WI38 (cell line): ENCODE results near the gene ZMYND8.
"Not testable (repeated sequence)": the region's sequence is repeated elsewhere in the genome, so short reads cannot be mapped to it uniquely, and the experiment has no call there.

ENCODE experiments used
- H3K4me3 ChIP-seq: 2 replicates; pipeline ENCODE4 v1.5.1; 2011; ENCODE audit warnings: low read depth, mild to moderate bottlenecking, control low read depth, low read length
- CTCF ChIP-seq: IDR thresholded peaks from 2 replicates; pipeline ENCODE4 v1.5.1; 2012; ENCODE audit warnings: low read depth, mild to moderate bottlenecking, control low read depth, low read length

The ZMYND8 gene

DNA sequence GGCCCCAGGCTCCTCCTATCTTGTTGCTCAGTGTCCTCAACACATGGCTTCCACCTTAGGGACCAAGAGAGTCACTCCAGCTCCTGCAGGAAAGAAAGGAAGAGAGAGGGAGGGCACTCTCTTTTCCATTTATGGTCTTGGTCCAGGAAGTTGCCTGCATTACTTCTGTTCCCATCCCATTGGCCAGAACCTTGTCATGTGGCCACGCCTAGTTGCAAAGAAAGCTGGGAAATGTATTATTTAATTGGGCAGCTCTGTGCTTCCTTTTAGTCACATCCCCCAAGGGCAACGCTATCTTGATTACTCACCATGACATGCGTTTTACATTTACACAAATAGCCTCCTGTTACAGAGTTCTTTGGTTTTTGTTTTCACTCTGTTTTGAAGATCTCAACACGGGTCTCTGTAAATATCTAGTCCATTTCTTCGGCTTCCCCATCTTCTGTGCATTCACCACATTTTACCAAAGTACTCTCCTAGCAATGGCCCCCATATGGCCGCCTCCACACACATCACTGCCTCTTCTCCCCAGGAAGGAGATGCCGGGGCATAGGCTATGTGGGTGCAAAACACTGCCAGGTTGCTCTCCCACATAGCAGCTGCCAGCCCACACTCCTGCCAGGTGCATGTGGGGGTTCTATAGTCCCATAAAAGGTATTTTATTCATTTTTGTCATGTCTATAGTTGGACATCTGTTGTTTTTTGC, 35.7 kb upstream of the ZMYND8 start:
- H3K4me3 ChIP-seq, result peak overlapping the region; percentile 17; the same call in 1 of the 2 replicates
- TF ChIP-seq CTCF, result no peak

DNA sequence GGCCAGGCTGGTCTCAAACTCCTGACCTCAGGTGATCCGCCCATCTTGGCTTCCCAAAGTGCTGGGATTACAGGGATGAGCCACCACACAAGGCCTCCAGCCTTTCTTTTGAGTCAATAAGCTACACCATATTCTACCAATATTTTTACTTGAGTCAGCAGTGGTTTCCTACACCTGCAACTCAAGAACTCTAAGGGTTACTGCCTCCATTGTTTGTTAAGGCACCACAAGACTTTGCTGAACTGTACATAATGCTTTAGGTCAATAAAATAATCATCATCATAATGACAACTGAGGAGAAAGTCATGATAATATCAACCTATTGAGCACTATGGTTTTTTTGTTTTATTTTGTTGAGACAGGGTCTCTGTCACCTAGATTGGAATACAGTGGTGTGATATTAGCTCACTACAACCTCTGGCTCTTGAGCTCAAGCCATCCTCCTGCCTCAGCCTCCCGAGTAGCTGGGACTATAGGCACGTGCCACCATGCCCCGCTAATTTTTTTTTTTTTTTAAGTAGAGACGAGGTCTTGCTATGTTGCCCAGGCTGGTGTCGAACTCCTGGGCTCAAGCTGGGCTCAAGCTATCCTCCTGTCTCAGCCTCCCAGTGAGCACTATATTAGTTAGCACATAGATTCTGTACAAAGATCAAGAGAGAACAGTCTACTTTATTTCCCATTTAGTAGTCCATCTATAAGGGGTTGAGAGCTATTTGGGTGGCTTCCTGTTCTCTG, 34.9 kb upstream of the ZMYND8 start:
- TF ChIP-seq CTCF, result no peak
- H3K4me3 ChIP-seq, result no peak overlapping the region

- H3K4me3 ChIP-seq, result no peak overlapping the region
- TF ChIP-seq CTCF, result no peak
Measured at GRCh38 chr20:47389867-47390347, 33.4 kb upstream of the ZMYND8 start.

GRCh38 chr20:47385968-47386367, 29.5 kb upstream of the ZMYND8 start:
- H3K4me3 ChIP-seq, result not testable (repeated sequence)

- no peak for TF ChIP-seq CTCF
Measured at GRCh38 chr20:47382746-47383415, 26.4 kb upstream of the ZMYND8 start.

DNA sequence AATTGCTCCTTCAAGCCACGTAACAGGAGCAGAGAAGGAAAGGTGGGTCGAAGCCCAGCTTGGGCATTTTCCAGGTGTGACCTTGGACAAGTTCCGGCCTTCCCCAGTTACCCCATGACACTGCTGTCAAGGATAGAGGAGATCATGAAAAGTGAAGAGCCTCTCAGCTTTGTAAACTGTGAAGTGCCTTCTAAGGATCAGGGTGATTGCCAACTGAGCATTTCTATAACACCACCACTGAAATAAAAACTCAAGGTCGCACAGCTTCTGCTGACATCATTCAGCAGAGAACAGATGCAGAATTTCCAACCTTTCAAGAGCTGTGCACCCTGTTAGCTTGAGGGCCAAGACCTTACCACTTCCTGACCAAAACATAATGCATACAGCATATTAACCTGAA, 24.0 kb upstream of the ZMYND8 start:
- H3K4me3 ChIP-seq, result no peak overlapping the region
- TF ChIP-seq CTCF, result no peak

More at GRCh38 chr20:47382746-47383415, 26.4 kb upstream of the ZMYND8 start:
- H3K4me3 ChIP-seq, result no peak overlapping the region

DNA sequence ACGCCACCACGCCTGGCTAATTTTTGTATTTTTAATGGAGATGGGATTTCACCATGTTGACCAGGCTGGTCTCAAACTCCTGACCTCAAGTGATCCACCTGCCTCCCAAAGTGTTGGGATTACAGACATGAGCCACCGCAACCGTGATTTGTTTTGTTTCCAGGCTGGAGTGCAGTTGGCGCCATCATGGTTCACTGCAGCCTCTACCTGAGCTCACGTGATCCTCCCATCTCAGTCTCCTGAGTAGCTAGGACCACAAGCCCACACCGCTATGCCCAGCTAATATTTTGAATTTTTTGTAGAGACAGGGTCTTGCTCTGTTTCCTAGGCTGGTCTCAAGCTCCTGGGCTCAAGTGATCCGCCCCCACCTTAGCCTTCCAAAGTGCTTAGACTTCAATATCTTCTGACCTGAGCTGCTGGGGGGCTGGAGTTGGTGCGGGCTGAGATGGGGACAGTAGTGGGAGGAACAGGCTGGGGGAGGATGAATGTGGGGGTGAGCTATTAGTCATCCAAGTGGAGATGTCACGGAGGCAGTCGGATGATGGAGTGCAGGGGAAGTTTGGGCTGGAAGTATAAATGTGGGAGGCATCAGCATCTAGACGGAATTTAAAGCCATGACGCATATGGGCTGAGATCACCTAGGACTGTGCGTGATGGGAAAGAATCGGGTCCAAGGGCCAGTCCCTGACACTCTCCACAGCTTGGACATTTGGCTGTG, 23.1 kb upstream of the ZMYND8 start:
- no peak overlapping the region for H3K4me3 ChIP-seq
- TF ChIP-seq CTCF, result no peak
